ENCODE measurements around the gene ADD1.

DNA sequence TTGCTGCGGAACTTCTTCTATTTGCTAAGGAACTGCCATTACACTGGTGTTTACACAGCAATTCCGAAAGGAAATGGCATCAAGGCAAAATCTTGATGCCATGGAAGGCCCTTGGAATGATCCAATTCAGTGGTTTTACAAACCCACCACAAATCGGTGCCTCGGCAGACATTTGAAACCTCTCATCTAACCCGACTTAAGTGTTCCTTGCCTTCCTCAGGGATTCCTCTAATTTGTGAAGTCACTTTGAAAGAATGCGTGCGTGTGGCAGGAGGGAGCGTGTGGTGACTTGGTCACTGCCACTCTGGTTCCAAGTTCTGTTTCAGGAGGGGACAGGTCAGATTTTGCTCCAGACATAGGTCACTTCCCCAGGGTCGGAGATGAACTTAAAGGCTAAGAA, 114.8 kb downstream of the ADD1 start:
- TF ChIP-seq, protein P1, sequence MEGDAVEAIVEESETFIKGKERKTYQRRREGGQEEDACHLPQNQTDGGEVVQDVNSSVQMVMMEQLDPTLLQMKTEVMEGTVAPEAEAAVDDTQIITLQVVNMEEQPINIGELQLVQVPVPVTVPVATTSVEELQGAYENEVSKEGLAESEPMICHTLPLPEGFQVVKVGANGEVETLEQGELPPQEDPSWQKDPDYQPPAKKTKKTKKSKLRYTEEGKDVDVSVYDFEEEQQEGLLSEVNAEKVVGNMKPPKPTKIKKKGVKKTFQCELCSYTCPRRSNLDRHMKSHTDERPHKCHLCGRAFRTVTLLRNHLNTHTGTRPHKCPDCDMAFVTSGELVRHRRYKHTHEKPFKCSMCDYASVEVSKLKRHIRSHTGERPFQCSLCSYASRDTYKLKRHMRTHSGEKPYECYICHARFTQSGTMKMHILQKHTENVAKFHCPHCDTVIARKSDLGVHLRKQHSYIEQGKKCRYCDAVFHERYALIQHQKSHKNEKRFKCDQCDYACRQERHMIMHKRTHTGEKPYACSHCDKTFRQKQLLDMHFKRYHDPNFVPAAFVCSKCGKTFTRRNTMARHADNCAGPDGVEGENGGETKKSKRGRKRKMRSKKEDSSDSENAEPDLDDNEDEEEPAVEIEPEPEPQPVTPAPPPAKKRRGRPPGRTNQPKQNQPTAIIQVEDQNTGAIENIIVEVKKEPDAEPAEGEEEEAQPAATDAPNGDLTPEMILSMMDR (IDR thresholded peaks at IDR 0.05), result no peak
- no peak for TF ChIP-seq POLR2A (IDR thresholded peaks at IDR 0.05)

Measured in heart left ventricle (tissue), 13 donors.